HL-60 (cell line): ENCODE results near the gene ATP5MK.
"Not testable (repeated sequence)": the region's sequence is repeated elsewhere in the genome, so short reads cannot be mapped to it uniquely, and the experiment has no call there.

Source experiments
- DNase-seq, 2 experiments: peaks; one replicate each; pipeline ENCODE4 v3.0.0-alpha.2; 2010 to 2020; ENCODE audit warnings: low read depth in 1 of 2, low spot score in 1 of 2
- H3K27ac ChIP-seq: fragments of 250-450 bp; sonication (Bioruptor Pico); replicated peaks from 2 replicates; pipeline ENCODE4 v1.5.1; 2020; ENCODE audit warnings: mild to moderate bottlenecking, moderate library complexity
- H3K27me3 ChIP-seq: fragments of 250-450 bp; sonication (Bioruptor Pico); 2 replicates; pipeline ENCODE4 v1.5.1; 2021; ENCODE audit warnings: mild to moderate bottlenecking, moderate library complexity; ENCODE audit not compliant: insufficient read depth, poor library complexity, severe bottlenecking
- H3K4me3 ChIP-seq: replicated peaks from 2 replicates; pipeline ENCODE4 v1.5.1; 2011; ENCODE audit warnings: mild to moderate bottlenecking, control low read depth, low read length; ENCODE audit not compliant: insufficient read depth
- GABPA ChIP-seq: IDR thresholded peaks from 2 replicates; pipeline ENCODE4 v1.6.1; 2012; ENCODE audit warnings: low read depth
- POLR2AphosphoS5 ChIP-seq: IDR thresholded peaks from 2 replicates; pipeline ENCODE4 v1.6.1; 2012; ENCODE audit warnings: low read depth
- SPI1 ChIP-seq: IDR thresholded peaks from 2 replicates; pipeline ENCODE4 v1.6.1; 2012; ENCODE audit warnings: low read depth, mild to moderate bottlenecking, borderline replicate concordance
- TF ChIP-seq, protein P1 (sequence below): IDR thresholded peaks from 2 replicates; pipeline ENCODE4 v1.6.1; 2012; ENCODE audit warnings: low read depth; ENCODE audit not compliant: insufficient replicate concordance
- TF ChIP-seq, protein P2 (sequence below): IDR thresholded peaks from one replicate; pipeline ENCODE4 v1.5.1; 2011; ENCODE audit warnings: low read length, control low read depth, inconsistent platforms; ENCODE audit not compliant: insufficient read depth

The ATP5MK gene

DNA sequence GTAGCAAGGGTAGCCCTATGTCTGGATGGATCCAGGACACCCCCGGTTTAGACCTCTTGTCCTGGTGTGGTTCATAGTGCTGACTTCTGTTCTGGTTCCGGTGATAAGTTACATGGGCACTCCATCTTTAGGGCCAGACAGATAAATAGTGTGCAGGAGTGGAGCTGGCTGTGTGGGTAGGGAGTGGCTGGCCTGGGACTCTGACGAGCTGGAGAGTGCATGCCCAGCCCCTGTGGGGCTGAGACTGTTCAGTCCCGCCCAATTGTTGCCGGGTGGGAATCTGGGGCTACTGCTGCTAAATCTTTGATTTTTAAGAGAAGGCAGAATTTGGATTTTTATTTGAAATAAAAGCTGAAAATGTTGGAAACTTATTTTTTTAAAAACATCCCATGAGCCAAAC, 27.5 kb upstream of the ATP5MK start:
- Histone ChIP-seq H3K27me3 (no peaks in the 10 kb centered on the region), H3K27ac (no peak overlapping the region), H3K4me3 (no peak overlapping the region)
- DNase-seq, result no peak
- TF ChIP-seq POLR2AphosphoS5, result no peak
- TF ChIP-seq, protein P1, sequence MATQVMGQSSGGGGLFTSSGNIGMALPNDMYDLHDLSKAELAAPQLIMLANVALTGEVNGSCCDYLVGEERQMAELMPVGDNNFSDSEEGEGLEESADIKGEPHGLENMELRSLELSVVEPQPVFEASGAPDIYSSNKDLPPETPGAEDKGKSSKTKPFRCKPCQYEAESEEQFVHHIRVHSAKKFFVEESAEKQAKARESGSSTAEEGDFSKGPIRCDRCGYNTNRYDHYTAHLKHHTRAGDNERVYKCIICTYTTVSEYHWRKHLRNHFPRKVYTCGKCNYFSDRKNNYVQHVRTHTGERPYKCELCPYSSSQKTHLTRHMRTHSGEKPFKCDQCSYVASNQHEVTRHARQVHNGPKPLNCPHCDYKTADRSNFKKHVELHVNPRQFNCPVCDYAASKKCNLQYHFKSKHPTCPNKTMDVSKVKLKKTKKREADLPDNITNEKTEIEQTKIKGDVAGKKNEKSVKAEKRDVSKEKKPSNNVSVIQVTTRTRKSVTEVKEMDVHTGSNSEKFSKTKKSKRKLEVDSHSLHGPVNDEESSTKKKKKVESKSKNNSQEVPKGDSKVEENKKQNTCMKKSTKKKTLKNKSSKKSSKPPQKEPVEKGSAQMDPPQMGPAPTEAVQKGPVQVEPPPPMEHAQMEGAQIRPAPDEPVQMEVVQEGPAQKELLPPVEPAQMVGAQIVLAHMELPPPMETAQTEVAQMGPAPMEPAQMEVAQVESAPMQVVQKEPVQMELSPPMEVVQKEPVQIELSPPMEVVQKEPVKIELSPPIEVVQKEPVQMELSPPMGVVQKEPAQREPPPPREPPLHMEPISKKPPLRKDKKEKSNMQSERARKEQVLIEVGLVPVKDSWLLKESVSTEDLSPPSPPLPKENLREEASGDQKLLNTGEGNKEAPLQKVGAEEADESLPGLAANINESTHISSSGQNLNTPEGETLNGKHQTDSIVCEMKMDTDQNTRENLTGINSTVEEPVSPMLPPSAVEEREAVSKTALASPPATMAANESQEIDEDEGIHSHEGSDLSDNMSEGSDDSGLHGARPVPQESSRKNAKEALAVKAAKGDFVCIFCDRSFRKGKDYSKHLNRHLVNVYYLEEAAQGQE, result no peak
- TF ChIP-seq, protein P2, sequence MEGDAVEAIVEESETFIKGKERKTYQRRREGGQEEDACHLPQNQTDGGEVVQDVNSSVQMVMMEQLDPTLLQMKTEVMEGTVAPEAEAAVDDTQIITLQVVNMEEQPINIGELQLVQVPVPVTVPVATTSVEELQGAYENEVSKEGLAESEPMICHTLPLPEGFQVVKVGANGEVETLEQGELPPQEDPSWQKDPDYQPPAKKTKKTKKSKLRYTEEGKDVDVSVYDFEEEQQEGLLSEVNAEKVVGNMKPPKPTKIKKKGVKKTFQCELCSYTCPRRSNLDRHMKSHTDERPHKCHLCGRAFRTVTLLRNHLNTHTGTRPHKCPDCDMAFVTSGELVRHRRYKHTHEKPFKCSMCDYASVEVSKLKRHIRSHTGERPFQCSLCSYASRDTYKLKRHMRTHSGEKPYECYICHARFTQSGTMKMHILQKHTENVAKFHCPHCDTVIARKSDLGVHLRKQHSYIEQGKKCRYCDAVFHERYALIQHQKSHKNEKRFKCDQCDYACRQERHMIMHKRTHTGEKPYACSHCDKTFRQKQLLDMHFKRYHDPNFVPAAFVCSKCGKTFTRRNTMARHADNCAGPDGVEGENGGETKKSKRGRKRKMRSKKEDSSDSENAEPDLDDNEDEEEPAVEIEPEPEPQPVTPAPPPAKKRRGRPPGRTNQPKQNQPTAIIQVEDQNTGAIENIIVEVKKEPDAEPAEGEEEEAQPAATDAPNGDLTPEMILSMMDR, result no peak
- no peak for TF ChIP-seq SPI1
- no peak for TF ChIP-seq GABPA

DNA sequence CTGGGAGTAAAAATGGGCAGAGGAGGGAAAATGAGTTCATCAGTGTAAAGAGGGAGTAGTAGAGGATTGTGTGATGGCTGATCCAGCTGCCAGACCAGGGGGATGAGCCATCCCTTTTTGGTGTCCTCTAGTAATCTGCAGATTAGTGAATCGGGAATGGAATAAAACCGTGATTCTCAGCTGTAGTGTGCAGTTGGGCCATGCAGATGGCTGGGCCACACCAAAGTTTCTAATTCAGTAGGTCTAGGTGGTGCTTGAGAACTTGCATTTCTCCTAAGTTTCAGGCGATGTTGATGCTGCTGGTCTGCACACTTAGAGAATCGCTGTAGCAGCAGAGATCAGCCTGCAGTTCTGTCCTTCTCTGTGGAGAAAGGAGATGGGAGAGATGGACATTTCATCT, 22.8 kb upstream of the ATP5MK start:
- Histone ChIP-seq H3K27me3 (no peaks in the 10 kb centered on the region), H3K4me3 (no peak overlapping the region), H3K27ac (no peak overlapping the region)
- no peak for DNase-seq
- TF ChIP-seq SPI1, result no peak

DNA sequence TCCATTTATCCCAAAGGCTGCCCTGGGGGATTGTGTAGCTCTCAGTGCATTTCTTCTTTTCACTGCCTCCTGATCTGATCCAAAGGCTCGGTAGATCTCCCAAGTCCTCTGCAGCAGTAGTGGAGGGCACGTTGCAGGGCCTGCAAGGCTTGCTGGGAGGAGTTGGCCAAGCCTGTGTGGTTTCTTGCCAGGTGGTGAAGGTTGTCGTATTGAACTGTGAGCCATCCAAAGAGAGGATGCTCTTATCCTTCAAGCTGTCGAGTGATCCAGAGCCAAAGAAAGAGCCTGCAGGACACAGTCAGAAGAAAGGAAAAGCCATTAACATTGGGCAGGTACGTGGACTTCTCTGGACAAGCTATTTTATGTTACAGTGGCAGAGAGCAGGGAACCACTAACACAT, 21.3 kb upstream of the ATP5MK start:
- TF ChIP-seq, protein P2, result no peak
- TF ChIP-seq, protein P1, result no peak
- TF ChIP-seq POLR2AphosphoS5 (no peak), GABPA (no peak), SPI1 (no peak)
- Histone ChIP-seq H3K4me3 (no peak overlapping the region), H3K27ac (no peak overlapping the region), H3K27me3 (no peaks in the 10 kb centered on the region)
- no peak for DNase-seq

DNA sequence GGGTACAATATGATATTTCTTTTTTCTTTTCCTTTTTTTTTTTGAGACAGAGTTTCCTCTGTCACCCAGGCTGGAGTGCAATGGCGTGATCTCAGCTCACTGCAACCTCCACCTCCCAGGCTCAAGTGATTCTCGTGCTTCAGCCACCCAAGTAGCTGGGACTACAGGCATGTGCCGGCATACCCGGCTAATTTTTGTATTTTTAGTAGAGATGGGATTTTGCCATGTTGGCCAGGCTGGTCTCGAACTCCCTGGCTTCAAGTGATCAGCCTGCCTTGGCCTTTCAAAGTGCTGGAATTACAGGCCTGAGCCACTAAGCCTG, 20.8 kb upstream of the ATP5MK start:
- H3K27me3 ChIP-seq, result not testable (repeated sequence)

DNA sequence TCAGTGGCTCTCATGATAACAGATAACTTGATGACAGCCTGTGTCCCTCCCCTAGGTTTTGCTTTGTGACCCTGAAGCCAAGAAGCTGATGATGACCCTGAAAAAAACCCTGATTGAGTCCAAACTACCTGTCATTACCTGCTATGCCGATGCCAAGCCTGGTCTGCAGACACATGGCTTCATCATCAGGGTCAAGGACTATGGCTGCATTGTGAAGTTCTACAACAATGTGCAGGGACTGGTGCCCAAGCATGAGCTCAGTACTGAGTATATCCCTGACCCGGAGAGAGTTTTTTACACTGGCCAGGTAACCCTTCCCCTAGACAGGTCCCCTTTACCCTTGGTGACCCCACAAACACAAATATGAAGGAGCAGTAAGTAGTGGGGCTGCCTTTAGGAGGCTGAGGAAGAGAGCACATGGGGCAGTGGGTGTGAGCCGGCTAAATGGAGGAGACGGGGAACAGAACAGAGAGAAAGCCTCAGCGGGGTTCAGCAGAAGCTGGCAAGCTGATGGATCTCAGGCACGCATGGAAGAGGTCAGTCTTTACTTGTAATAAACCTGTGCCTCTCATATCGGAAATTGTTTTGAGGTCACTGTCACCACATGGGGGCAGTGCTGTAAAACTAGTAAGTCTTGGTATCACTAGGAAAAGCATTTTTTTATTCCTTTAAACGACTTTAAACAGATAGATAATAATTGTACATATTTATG, 20.3 kb upstream of the ATP5MK start:
- Histone ChIP-seq H3K4me3 (no peak overlapping the region), H3K27me3 (no peaks in the 10 kb centered on the region), H3K27ac (no peak overlapping the region)
- peak in 1 of 2 experiments; percentile 66 for DNase-seq
- TF ChIP-seq, protein P2, result peak; percentile 38
- TF ChIP-seq POLR2AphosphoS5, result no peak

More for the DNA sequence above, 20.8 kb upstream of the ATP5MK start:
- not testable (repeated sequence) for DNase-seq, H3K4me3 ChIP-seq, H3K27ac ChIP-seq
